Adipocyte (in vitro differentiated cells): ENCODE measurements around the gene TIMP1.

Experiments used
- DNase-seq: peaks from one replicate; pipeline ENCODE4 v3.0.0-alpha.2; 2015; ENCODE audit warnings: low read depth
- H3K27me3 ChIP-seq: replicated peaks from 2 replicates; pipeline ENCODE4 v1.7.0; 2013; ENCODE audit warnings: mild to moderate bottlenecking, low read length, moderate library complexity; ENCODE audit not compliant: control insufficient read depth, insufficient read depth
- H3K36me3 ChIP-seq: 2 replicates; pipeline ENCODE4 v1.7.0; 2013; ENCODE audit warnings: low read length, mild to moderate bottlenecking, moderate library complexity; ENCODE audit not compliant: control insufficient read depth, insufficient read depth, severe bottlenecking
- H3K4me1 ChIP-seq: 2 replicates; pipeline ENCODE4 v1.7.0; 2013; ENCODE audit warnings: mild to moderate bottlenecking, low read length, moderate library complexity; ENCODE audit not compliant: control insufficient read depth, insufficient read depth
- H3K4me3 ChIP-seq: 2 replicates; pipeline ENCODE4 v1.7.0; 2013; ENCODE audit warnings: mild to moderate bottlenecking, low read length, moderate library complexity
- H3K9ac ChIP-seq: 2 replicates; pipeline ENCODE4 v1.7.0; 2013; ENCODE audit warnings: mild to moderate bottlenecking, low read length, moderate library complexity
- H3K9me3 ChIP-seq: 2 replicates; pipeline ENCODE4 v1.7.0; 2013; ENCODE audit warnings: mild to moderate bottlenecking, low read length, moderate library complexity; ENCODE audit not compliant: control insufficient read depth

Gene TIMP1

DNA sequence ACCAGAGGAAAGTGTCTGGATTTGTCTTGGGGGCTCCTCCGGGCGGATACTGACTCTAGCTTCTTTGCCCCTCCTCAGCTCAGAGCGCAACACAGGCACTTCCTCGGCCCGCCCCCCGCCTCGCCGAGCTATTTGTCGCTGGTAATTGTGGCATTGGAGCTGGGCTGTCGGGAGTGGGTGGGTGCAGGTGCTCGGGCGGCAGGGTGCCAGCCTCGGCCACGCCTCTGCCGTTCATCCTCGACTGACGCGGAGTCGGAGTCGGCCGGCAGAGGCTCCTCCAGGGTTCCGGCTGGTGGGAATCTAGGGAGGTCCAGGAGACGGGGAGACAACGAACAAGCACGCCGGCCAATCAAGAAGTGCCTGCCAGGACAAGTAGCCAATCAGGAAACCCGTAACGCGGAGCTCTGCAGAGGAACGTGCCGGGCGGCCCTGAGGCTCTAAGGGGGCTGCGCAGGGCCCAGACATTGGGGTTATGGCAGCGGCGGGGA lies 41.3 kb downstream of the TIMP1 start:
- peak; percentile 75 for DNase-seq
- H3K9me3 ChIP-seq, result peaks cover 4% of the 10 kb centered on the region
- H3K4me3 ChIP-seq, result peak overlapping the region; percentile 64
- H3K9ac ChIP-seq, result no peak overlapping the region
- H3K27me3 ChIP-seq, result peaks cover 31% of the 10 kb centered on the region
- H3K4me1 ChIP-seq, result no peaks in the 10 kb centered on the region
- H3K36me3 ChIP-seq, result no peaks in the 10 kb centered on the region

DNA sequence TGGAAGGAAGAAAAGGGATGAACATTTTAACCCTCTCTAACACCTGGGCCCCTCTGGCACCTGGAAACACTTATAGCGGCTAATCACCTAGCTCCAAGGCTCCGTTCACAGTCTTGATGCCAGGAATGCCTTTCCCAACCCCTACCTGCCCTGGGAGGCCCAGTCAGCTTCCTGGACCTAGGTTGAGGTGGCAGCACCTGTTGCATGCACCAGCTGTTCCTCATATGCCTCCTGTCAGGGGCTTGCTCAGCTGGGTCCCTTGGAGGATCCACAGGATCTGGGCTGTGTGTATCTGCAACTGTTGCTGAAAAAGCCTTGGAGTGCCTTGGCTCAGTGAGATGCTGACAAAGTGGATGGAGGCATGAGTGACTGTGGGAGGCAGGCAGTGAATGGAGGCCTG lies 43.1 kb downstream of the TIMP1 start:
- H3K9me3 ChIP-seq, result peaks cover 4% of the 10 kb centered on the region
- H3K36me3 ChIP-seq, result no peaks in the 10 kb centered on the region
- H3K27me3 ChIP-seq, result peaks cover 37% of the 10 kb centered on the region
- no peak overlapping the region for H3K9ac ChIP-seq
- DNase-seq, result no peak
- H3K4me3 ChIP-seq, result no peak overlapping the region
- no peaks in the 10 kb centered on the region for H3K4me1 ChIP-seq

DNA sequence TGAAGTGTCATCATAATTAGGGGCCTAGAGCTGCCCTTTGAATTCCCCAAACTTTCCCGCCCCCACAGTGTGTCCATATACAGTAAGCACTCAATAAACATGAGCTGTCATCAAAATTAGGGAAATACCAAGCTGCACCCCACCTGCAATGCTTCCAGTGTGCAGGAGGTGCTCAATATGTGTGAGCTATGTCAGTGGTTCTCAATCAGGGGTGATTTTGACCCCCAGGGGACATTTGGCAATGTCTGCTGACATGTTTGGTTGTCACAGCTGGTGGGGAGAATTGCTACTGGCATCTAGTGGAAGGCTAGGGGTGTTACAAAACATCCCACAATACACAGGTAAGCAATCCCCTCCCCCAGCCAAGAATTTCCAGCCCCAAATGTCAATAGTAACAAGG lies 46.7 kb downstream of the TIMP1 start:
- Histone ChIP-seq H3K4me1 (no peaks in the 10 kb centered on the region), H3K9ac (no peak overlapping the region), H3K36me3 (no peaks in the 10 kb centered on the region), H3K4me3 (no peak overlapping the region), H3K27me3 (peaks cover 20% of the 10 kb centered on the region), H3K9me3 (peaks cover 3% of the 10 kb centered on the region)
- no peak for DNase-seq

DNA sequence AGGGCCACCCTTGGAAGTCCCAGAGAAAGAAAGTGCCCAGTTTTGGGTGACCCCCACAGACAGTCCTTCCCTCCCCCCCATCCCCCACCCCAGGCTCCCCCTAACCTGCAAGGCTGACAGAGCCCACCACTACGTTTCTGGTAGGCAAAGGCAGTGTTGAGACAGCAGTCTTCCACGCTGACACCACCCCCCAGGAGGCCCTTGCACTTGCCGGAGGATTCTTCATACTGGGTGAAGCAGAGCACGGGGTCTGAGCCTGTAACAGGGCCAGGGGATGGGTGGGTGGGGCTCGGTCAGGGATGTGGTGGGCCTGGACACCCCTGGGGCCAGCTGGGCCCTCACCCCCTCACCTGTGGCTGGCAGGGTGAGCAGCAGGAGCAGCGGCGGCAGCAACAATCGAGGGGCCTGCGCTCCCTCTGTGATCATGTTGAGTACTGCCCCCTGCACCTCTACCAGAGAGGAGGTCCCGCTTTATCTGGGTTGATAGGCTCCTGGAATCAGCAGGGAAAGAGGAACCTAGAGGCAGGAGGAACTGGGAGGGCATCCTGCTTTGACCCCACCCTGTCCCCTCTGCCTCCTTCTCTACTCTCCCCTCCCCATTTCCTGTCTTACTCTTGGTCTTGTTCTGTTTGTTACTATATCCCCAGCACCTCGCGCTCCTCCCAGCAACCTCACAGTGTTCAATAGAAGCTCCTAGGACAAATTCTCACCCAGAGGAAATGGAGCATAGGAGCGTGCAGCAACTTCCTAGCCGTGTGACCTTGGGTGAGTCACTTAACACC lies 47.4 kb downstream of the TIMP1 start, which contains the start of gene CFP:
CFP (minus strand) TSS at position 512 of the 782 bp plus-strand sequence; CDS start at position 426, 86 bp downstream.
- H3K9me3 ChIP-seq, result no peaks in the 10 kb centered on the region
- H3K27me3 ChIP-seq, result peaks cover 17% of the 10 kb centered on the region
- H3K4me3 ChIP-seq, result no peak within 1 kb of the TSS
- H3K4me1 ChIP-seq, result no peaks in the 10 kb centered on the region
- H3K36me3 ChIP-seq, result peaks cover 3% of the 10 kb centered on the region
- no peak for DNase-seq
- H3K9ac ChIP-seq, result no peak within 1 kb of the TSS

DNA sequence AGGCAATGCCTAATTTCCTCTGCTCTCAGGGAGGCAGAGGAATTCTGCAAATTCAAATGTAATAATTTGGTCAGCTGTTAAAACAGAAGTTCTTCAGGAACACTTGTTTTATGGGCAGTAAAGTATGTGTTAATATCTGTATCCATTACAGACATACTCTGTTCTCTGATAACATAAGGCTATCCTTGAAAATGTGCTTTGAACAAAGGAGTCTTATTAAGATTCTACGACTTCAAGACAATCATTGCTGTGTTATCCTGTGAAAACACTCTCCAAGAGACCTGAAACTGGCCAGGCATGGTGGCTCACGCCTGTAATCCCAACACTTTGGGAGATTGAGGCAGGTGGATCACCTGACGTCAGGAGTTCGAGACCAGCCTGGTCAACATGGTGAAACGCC lies 49.4 kb downstream of the TIMP1 start:
- H3K27me3 ChIP-seq, result peaks cover 14% of the 10 kb centered on the region
- no peaks in the 10 kb centered on the region for H3K9me3 ChIP-seq
- no peak overlapping the region for H3K4me3 ChIP-seq
- no peak for DNase-seq
- H3K9ac ChIP-seq, result no peak overlapping the region
- peaks cover 19% of the 10 kb centered on the region for H3K36me3 ChIP-seq
- H3K4me1 ChIP-seq, result no peaks in the 10 kb centered on the region

DNA sequence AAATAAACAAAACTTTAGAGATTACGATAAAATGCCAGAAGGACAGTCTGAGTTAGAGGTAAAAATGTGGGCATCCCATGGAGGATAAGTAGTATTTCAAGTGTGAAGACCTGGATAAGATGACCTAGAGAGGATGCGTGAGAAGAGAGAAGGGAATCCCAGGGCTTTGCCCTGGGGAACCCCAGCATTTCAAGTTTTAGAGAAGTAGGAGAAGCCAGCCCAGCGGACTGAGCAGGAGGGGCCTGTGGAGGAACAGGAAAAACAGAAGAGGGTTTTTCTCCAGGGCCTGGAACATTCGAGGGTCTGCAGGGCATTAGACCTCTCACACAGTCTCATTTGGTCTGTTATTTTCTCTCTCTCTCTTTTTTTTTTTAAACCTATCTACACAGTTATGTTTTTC lies 50.4 kb downstream of the TIMP1 start:
- Histone ChIP-seq H3K36me3 (peaks cover 20% of the 10 kb centered on the region), H3K4me3 (no peak overlapping the region), H3K4me1 (no peaks in the 10 kb centered on the region), H3K9ac (no peak overlapping the region), H3K9me3 (no peaks in the 10 kb centered on the region), H3K27me3 (peaks cover 14% of the 10 kb centered on the region)
- DNase-seq, result no peak

DNA sequence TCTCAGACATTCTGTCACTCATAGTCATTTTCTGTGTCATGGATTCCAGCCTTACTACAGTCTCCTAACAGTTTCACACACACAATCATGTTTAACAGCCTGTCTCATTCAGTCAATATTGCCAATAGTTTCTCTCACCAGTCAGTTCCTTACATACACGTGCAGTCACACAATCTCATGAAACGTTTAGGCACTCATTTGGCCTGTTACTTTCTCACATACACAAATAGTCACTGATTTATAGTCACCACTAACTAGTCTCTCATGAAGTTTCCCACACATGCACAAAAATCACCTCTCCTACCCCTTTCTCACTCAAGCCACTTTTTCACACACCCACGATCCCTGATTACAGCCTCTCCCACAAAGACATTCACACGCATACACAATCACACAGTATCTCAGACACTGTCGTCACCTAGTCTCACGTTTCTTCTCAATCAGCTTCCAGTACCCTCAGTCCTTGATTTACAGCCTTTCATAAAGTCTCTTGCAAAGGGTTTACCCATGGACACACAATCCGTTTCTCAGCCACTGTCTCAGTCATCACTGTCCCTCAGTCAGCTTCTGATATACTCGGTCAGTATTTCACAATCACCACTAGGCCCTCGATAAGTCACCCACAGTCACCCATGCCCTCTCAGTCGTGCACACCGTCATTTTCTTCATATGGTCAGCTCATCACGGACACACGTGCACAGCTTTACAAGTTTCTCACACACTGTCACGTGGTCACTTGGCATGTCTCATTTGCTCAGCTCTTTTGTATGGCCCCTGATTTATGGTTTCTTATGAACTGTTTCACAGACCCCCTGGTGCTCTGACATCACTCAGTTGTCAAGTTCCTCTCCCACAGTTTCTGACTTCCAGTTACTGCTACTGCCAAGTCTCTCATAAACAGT lies 51.7 kb downstream of the TIMP1 start:
- Histone ChIP-seq H3K9ac (no peak overlapping the region), H3K4me1 (no peaks in the 10 kb centered on the region), H3K9me3 (no peaks in the 10 kb centered on the region), H3K36me3 (peaks cover 29% of the 10 kb centered on the region), H3K27me3 (peaks cover 9% of the 10 kb centered on the region), H3K4me3 (no peak overlapping the region)
- no peak for DNase-seq

DNA sequence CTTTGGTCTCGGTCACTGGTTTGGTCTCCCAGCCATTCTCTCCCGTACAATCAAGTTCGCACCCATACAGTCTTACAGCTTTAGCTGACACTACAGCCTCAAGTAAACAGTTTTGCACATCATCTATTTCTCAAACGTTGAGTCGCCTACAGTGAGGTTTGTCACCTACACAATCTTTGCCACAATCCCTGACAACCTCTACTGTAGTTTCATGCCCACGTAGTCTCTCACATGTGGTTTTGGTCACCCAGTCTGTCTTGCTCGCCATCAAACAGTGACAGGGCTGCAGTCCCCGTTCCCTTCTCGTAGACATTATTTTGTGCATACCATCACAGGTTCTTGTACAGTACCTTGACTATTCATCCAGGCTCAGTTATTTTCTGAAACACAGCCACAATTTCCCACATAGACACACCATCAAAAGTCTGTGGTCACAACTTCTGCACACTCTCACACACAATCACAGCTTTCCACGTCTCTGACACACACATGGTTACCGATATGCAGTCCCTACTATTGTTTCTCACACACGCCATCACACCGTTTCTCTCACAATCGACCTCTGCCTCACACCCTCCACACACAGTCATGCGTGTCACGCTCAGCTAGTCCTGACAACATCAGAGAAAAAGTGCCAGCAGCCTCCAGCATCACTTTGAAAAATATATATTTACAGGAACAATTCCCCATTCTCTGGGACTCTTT lies 52.8 kb downstream of the TIMP1 start:
- peaks cover 6% of the 10 kb centered on the region for H3K27me3 ChIP-seq
- H3K9ac ChIP-seq, result no peak overlapping the region
- H3K36me3 ChIP-seq, result peaks cover 39% of the 10 kb centered on the region
- DNase-seq, result no peak
- no peaks in the 10 kb centered on the region for H3K4me1 ChIP-seq
- peaks cover 8% of the 10 kb centered on the region for H3K9me3 ChIP-seq
- no peak overlapping the region for H3K4me3 ChIP-seq
